ENCODE measurements around the gene CBARP. TPM values are rescaled to one million over a fixed set of nuclear protein-coding genes. Genes with fewer than 3 reads are reported as not detected.
A peak's percentile ranks its signal among the peaks of the same experiment; 100 is the strongest.

CBARP gene
- total RNA-seq, 1 donor from 2014 or later: 26.2 TPM

GRCh38 chr19:1217366-1217765, 20.4 kb downstream of the CBARP start:
- TF ChIP-seq CTCF (conservative IDR thresholded peaks at IDR 0.05): no peak
- Mint-ChIP-seq H3K4me3 (no peak overlapping the region), H3K9me3 (no peaks in the 10 kb centered on the region), H3K4me1 (peaks cover 17% of the 10 kb centered on the region), H3K36me3 (ENCODE audit: low read depth) (no peaks in the 10 kb centered on the region), H3K27ac (ENCODE audit: unreplicated experiment) (no peak overlapping the region), H3K27me3 (ENCODE audit: low read depth) (no peaks in the 10 kb centered on the region)
- no peak for DNase-seq (ENCODE audit: low read depth, low spot score)

GRCh38 chr19:1216756-1217155, 21.0 kb downstream of the CBARP start:
- Mint-ChIP-seq H3K27ac (ENCODE audit: unreplicated experiment) (no peak overlapping the region), H3K36me3 (ENCODE audit: low read depth) (no peaks in the 10 kb centered on the region), H3K4me3 (no peak overlapping the region), H3K4me1 (peaks cover 17% of the 10 kb centered on the region), H3K27me3 (ENCODE audit: low read depth) (no peaks in the 10 kb centered on the region), H3K9me3 (no peaks in the 10 kb centered on the region)
- no peak for DNase-seq (ENCODE audit: low read depth, low spot score)
- TF ChIP-seq CTCF (conservative IDR thresholded peaks at IDR 0.05): no peak

GRCh38 chr19:1214862-1215731, 22.7 kb downstream of the CBARP start:
- DNase-seq (ENCODE audit: low read depth, low spot score): no peak
- Mint-ChIP-seq H3K9me3 (no peaks in the 10 kb centered on the region), H3K4me3 (no peak overlapping the region), H3K4me1 (peaks cover 24% of the 10 kb centered on the region), H3K27ac (ENCODE audit: unreplicated experiment) (no peak overlapping the region), H3K36me3 (ENCODE audit: low read depth) (peaks cover 2% of the 10 kb centered on the region), H3K27me3 (ENCODE audit: low read depth) (no peaks in the 10 kb centered on the region)
- no peak for TF ChIP-seq CTCF (conservative IDR thresholded peaks at IDR 0.05)

- Mint-ChIP-seq H3K27ac (ENCODE audit: unreplicated experiment) (peak overlapping the region; percentile 88), H3K4me3 (no peak overlapping the region), H3K36me3 (ENCODE audit: low read depth) (peaks cover 2% of the 10 kb centered on the region), H3K4me1 (peaks cover 29% of the 10 kb centered on the region), H3K27me3 (ENCODE audit: low read depth) (no peaks in the 10 kb centered on the region), H3K9me3 (no peaks in the 10 kb centered on the region)
- no peak for TF ChIP-seq CTCF (conservative IDR thresholded peaks at IDR 0.05)
- no peak for DNase-seq (ENCODE audit: low read depth, low spot score)
Measured at GRCh38 chr19:1214299-1214861, 23.4 kb downstream of the CBARP start.

GRCh38 chr19:1213391-1214286, 24.2 kb downstream of the CBARP start:
- peak overlapping the region; percentile 59 for H3K4me3 Mint-ChIP-seq
- TF ChIP-seq CTCF (conservative IDR thresholded peaks at IDR 0.05): no peak
- peaks cover 29% of the 10 kb centered on the region for H3K4me1 Mint-ChIP-seq

More at GRCh38 chr19:1213391-1214286, 24.2 kb downstream of the CBARP start:
- peaks cover 2% of the 10 kb centered on the region for H3K36me3 Mint-ChIP-seq (ENCODE audit: low read depth)
- no peaks in the 10 kb centered on the region for H3K9me3 Mint-ChIP-seq
- H3K27me3 Mint-ChIP-seq (ENCODE audit: low read depth): no peaks in the 10 kb centered on the region
- no peak overlapping the region for H3K27ac Mint-ChIP-seq (ENCODE audit: unreplicated experiment)
- DNase-seq (ENCODE audit: low read depth, low spot score): no peak
